HG03457 (cell line): Measurements from ENCODE around the gene CARD11.
A peak's percentile ranks its signal among the peaks of the same experiment; 100 is the strongest.

Experiments
- ATAC-seq: cut with Tn5 transposase; IDR thresholded peaks from one replicate; pipeline ENCODE4 v1.9.1; 2021; ENCODE audit warnings: moderate number of reproducible peaks; ENCODE audit not compliant: unreplicated experiment

Gene CARD11

GRCh38 chr7:2984091-2984490 lies 59.6 kb downstream of the CARD11 start:
- no peak for ATAC-seq

GRCh38 chr7:2983586-2983985 lies 60.1 kb downstream of the CARD11 start:
- ATAC-seq, result no peak

GRCh38 chr7:2982831-2983230 lies 60.8 kb downstream of the CARD11 start:
- ATAC-seq, result no peak

GRCh38 chr7:2982401-2982800 lies 61.3 kb downstream of the CARD11 start:
- ATAC-seq, result no peak

- no peak for ATAC-seq
These were observed 62.6 kb downstream of the CARD11 start for GRCh38 chr7:2981103-2981480.

GRCh38 chr7:2980401-2981102 lies 63.1 kb downstream of the CARD11 start:
- no peak for ATAC-seq

GRCh38 chr7:2979951-2980350 lies 63.7 kb downstream of the CARD11 start:
- ATAC-seq, result no peak

- ATAC-seq, result no peak
These were observed 64.5 kb downstream of the CARD11 start for GRCh38 chr7:2979201-2979631.

- peak; percentile 79 for ATAC-seq
These were observed 65.3 kb downstream of the CARD11 start for GRCh38 chr7:2978408-2978807.

GRCh38 chr7:2975821-2976371 lies 67.8 kb downstream of the CARD11 start:
- no peak for ATAC-seq

GRCh38 chr7:2974093-2974819 lies 69.4 kb downstream of the CARD11 start:
- ATAC-seq, result no peak

- no peak for ATAC-seq
These were observed 70.9 kb downstream of the CARD11 start for GRCh38 chr7:2972835-2973161.

GRCh38 chr7:2971914-2972834 lies 71.5 kb downstream of the CARD11 start:
- no peak for ATAC-seq

GRCh38 chr7:2970861-2971260 lies 72.8 kb downstream of the CARD11 start:
- no peak for ATAC-seq

- ATAC-seq, result no peak
These were observed 73.4 kb downstream of the CARD11 start for GRCh38 chr7:2970307-2970664.

- no peak for ATAC-seq
These were observed 74.0 kb downstream of the CARD11 start for GRCh38 chr7:2969398-2970306.

- ATAC-seq, result no peak
These were observed 74.9 kb downstream of the CARD11 start for GRCh38 chr7:2968616-2969397.

GRCh38 chr7:2968176-2968575 lies 75.5 kb downstream of the CARD11 start:
- ATAC-seq, result no peak

- no peak for ATAC-seq
These were observed 76.0 kb downstream of the CARD11 start for GRCh38 chr7:2967705-2968104.

- no peak for ATAC-seq
These were observed 76.4 kb downstream of the CARD11 start for GRCh38 chr7:2967253-2967652.
